22Rv1 (cell line): ENCODE results near the gene PIGS.

ENCODE experiments used
- ZFX ChIP-seq: fragments of 450-650 bp; IDR thresholded peaks from 2 replicates; pipeline ENCODE4 v1.6.1; 2017; ENCODE audit warnings: antibody characterized with exemption, borderline replicate concordance
- TF ChIP-seq, protein P1 (sequence below): fragments of 450-650 bp; IDR thresholded peaks from 2 replicates; pipeline ENCODE4 v1.5.1; 2017; ENCODE audit warnings: mild to moderate bottlenecking

GRCh38 chr17:28540231-28540630, 31.1 kb downstream of the PIGS start:
- TF ChIP-seq, protein P1, sequence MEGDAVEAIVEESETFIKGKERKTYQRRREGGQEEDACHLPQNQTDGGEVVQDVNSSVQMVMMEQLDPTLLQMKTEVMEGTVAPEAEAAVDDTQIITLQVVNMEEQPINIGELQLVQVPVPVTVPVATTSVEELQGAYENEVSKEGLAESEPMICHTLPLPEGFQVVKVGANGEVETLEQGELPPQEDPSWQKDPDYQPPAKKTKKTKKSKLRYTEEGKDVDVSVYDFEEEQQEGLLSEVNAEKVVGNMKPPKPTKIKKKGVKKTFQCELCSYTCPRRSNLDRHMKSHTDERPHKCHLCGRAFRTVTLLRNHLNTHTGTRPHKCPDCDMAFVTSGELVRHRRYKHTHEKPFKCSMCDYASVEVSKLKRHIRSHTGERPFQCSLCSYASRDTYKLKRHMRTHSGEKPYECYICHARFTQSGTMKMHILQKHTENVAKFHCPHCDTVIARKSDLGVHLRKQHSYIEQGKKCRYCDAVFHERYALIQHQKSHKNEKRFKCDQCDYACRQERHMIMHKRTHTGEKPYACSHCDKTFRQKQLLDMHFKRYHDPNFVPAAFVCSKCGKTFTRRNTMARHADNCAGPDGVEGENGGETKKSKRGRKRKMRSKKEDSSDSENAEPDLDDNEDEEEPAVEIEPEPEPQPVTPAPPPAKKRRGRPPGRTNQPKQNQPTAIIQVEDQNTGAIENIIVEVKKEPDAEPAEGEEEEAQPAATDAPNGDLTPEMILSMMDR = no peak
- no peak for TF ChIP-seq ZFX
